Prostate gland (tissue), 2 donors: ENCODE measurements around the gene CNP.

Experiments used
- POLR2A ChIP-seq: fragments of 450-650 bp; IDR thresholded peaks from one replicate; pipeline ENCODE4 v1.6.1; 2016; ENCODE audit warnings: antibody characterized with exemption, mild to moderate bottlenecking
- POLR2AphosphoS5 ChIP-seq: sonication (generic); formaldehyde crosslinking; IDR thresholded peaks from one replicate; pipeline ENCODE4 v1.6.1; 2017; ENCODE audit warnings: antibody characterized with exemption
- TF ChIP-seq, protein P1 (sequence below), 4 experiments: fragments of 200-600 bp in 2 of 4; fragments of 450-650 bp in 2 of 4; sonication (generic) in 2 of 4; IDR thresholded peaks; 1 replicate in 3 of 4; 2 replicates in 1 of 4; pipeline ENCODE4 v1.5.1; 2016 to 2019; ENCODE audit warnings: antibody characterized with exemption in 4 of 4, mild to moderate bottlenecking in 2 of 4, moderate library complexity in 2 of 4

DNA sequence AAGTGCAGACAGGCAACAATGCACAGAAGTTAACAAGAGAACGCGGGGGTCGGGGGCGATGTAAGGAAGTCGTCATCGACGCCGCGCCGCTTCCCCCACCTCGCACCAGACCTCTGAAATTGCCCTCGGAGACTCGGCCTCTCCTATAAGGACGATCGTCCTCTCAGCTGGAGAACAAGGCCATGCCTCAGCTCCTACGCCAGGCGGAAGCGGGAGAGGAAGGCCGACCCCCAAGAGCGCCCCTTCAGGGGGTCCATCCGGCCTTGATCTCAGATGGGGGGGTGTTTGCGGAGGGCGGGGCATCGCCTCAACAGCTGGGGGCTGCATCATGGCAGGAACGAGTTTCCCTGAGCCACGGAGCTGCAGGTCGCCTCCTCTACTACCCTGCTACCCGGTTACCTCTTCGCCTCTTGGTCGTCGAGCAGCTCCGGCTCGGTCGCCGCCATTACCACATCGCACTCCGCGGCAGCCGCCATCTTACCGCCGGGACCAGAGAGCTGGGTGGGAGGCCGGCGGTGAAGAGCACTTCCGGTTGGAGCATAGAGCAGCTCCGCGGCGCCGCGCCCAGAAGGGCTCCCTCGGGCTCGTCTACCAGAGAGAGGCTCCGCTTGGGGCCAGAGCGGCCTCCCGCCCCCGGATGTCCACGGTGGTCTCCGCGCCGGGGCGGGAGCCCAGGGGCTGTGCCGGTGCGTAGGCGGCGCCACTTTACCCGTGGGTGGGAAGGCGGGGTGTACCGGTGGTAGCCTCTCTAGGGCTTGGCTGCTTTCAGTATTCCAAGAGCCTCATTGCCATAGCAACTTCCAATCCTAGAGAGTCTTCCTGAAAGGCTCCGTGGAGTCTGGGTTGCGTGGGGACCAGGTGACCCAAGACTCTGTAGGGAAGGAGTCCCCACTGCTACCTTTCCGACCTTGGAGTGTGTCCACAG, 50.6 kb downstream of the CNP start, which contains the start of gene DNAJC7:
- TF ChIP-seq, protein P1, sequence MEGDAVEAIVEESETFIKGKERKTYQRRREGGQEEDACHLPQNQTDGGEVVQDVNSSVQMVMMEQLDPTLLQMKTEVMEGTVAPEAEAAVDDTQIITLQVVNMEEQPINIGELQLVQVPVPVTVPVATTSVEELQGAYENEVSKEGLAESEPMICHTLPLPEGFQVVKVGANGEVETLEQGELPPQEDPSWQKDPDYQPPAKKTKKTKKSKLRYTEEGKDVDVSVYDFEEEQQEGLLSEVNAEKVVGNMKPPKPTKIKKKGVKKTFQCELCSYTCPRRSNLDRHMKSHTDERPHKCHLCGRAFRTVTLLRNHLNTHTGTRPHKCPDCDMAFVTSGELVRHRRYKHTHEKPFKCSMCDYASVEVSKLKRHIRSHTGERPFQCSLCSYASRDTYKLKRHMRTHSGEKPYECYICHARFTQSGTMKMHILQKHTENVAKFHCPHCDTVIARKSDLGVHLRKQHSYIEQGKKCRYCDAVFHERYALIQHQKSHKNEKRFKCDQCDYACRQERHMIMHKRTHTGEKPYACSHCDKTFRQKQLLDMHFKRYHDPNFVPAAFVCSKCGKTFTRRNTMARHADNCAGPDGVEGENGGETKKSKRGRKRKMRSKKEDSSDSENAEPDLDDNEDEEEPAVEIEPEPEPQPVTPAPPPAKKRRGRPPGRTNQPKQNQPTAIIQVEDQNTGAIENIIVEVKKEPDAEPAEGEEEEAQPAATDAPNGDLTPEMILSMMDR (IDR thresholded peaks at IDR 0.05): peak in 2 of 4 experiments; percentile 38
- TF ChIP-seq POLR2A (peak; percentile 67), POLR2AphosphoS5 (peak; percentile 83)
